Astrocyte of the spinal cord (primary cell): ENCODE data around the gene TEX29.

Experiments
- DNase-seq: peaks from one replicate; pipeline ENCODE4 v3.0.0; 2011; ENCODE audit warnings: low read depth, low spot score
- H3K4me3 ChIP-seq: 2 replicates; pipeline ENCODE4 v1.5.1; 2011; ENCODE audit warnings: low read depth, mild to moderate bottlenecking, low read length, moderate library complexity
- CTCF ChIP-seq: IDR thresholded peaks from 2 replicates; pipeline ENCODE4 v1.5.1; 2012; ENCODE audit warnings: low read depth, mild to moderate bottlenecking, low read length, inconsistent platforms
- in situ Hi-C: cut with HindIII; loops from 2 replicates; pipeline ENCODE4 v1.10.0; 2017; ENCODE audit warnings: low sequenced_read_pairs

Gene TEX29

GRCh38 chr13:111328574-111329410 lies 8.3 kb downstream of the TEX29 start:
- H3K4me3 ChIP-seq: no peak overlapping the region
- DNase-seq: no peak
- TF ChIP-seq CTCF: no peak
- in situ Hi-C loops: no loop called here

GRCh38 chr13:111329641-111330040 lies 9.2 kb downstream of the TEX29 start:
- DNase-seq: no peak
- TF ChIP-seq CTCF: no peak
- in situ Hi-C loops: no loop called here
- no peak overlapping the region for H3K4me3 ChIP-seq

- in situ Hi-C loops: no loop called here
- TF ChIP-seq CTCF: no peak
These were observed 9.7 kb downstream of the TEX29 start for GRCh38 chr13:111330066-111330610.

GRCh38 chr13:111335298-111335697 lies 14.9 kb downstream of the TEX29 start:
- in situ Hi-C loops: no loop called here
- no peak for TF ChIP-seq CTCF
- H3K4me3 ChIP-seq: no peak overlapping the region
- no peak for DNase-seq

More at GRCh38 chr13:111330066-111330610, 9.7 kb downstream of the TEX29 start:
- DNase-seq: no peak
- H3K4me3 ChIP-seq: no peak overlapping the region

GRCh38 chr13:111336666-111337065 lies 16.2 kb downstream of the TEX29 start:
- TF ChIP-seq CTCF: no peak
- in situ Hi-C loops: no loop called here

GRCh38 chr13:111337206-111337605 lies 16.8 kb downstream of the TEX29 start:
- DNase-seq: peak; percentile 70
- TF ChIP-seq CTCF: no peak
- H3K4me3 ChIP-seq: no peak overlapping the region
- in situ Hi-C loops: no loop called here

More at GRCh38 chr13:111336666-111337065, 16.2 kb downstream of the TEX29 start:
- H3K4me3 ChIP-seq: no peak overlapping the region
- DNase-seq: no peak
